Measurements from ENCODE around the gene ALDH3B1.
A peak's percentile ranks its signal among the peaks of the same experiment; 100 is the strongest.

Gene ALDH3B1

GRCh38 chr11:68018730-68019190 is 8.6 kb downstream of the ALDH3B1 start:
- no peak overlapping the region for H3K4me3 ChIP-seq (ENCODE audit: low read length)
- no peak overlapping the region for H3K4me2 ChIP-seq (ENCODE audit: low read length)
- no peak overlapping the region for H3K9ac ChIP-seq (ENCODE audit: low read length)
- peaks cover 15% of the 10 kb centered on the region for H3K4me1 ChIP-seq (ENCODE audit: low read length)
- H3K27ac ChIP-seq (ENCODE audit: low read length) = no peak overlapping the region
- H3K27me3 ChIP-seq (ENCODE audit: low read depth, low read length) = no peaks in the 10 kb centered on the region
- H3K79me2 ChIP-seq (ENCODE audit: low read length) = no peaks in the 10 kb centered on the region
- H4K20me1 ChIP-seq (ENCODE audit: insufficient read depth, low read length) = no peaks in the 10 kb centered on the region
- no peak overlapping the region for H2AFZ ChIP-seq (ENCODE audit: low read depth, low read length)
- no peak for TF ChIP-seq EZH2phosphoT487 (IDR thresholded peaks at IDR 0.05; ENCODE audit: low read depth)
- no peak for TF ChIP-seq CTCF (IDR thresholded peaks at IDR 0.05; ENCODE audit: low read depth, low read length)
- H3K9me3 ChIP-seq (ENCODE audit: insufficient read depth, low read length) = no peaks in the 10 kb centered on the region
- H3K36me3 ChIP-seq (replicated peaks; ENCODE audit: low read depth, low read length) = no peaks in the 10 kb centered on the region

- Histone ChIP-seq H3K4me3 (ENCODE audit: low read length) (no peak overlapping the region), H3K9me3 (ENCODE audit: insufficient read depth, low read length) (no peaks in the 10 kb centered on the region), H3K4me1 (ENCODE audit: low read length) (peaks cover 15% of the 10 kb centered on the region), H4K20me1 (ENCODE audit: insufficient read depth, low read length) (no peaks in the 10 kb centered on the region), H2AFZ (ENCODE audit: low read depth, low read length) (no peak overlapping the region), H3K36me3 (replicated peaks; ENCODE audit: low read depth, low read length) (peaks cover under 1% of the 10 kb centered on the region), H3K27ac (ENCODE audit: low read length) (no peak overlapping the region), H3K79me2 (ENCODE audit: low read length) (no peaks in the 10 kb centered on the region), H3K9ac (ENCODE audit: low read length) (no peak overlapping the region), H3K27me3 (ENCODE audit: low read depth, low read length) (no peaks in the 10 kb centered on the region), H3K4me2 (ENCODE audit: low read length) (no peak overlapping the region)
- TF ChIP-seq EZH2phosphoT487 (IDR thresholded peaks at IDR 0.05; ENCODE audit: low read depth) (no peak), CTCF (IDR thresholded peaks at IDR 0.05; ENCODE audit: low read depth, low read length) (no peak)
These were observed 9.4 kb downstream of the ALDH3B1 start for GRCh38 chr11:68019486-68019885.

GRCh38 chr11:68020575-68020974 is 10.4 kb downstream of the ALDH3B1 start:
- H3K79me2 ChIP-seq (ENCODE audit: low read length) = no peaks in the 10 kb centered on the region
- no peak overlapping the region for H3K9ac ChIP-seq (ENCODE audit: low read length)
- H3K4me1 ChIP-seq (ENCODE audit: low read length) = peaks cover 15% of the 10 kb centered on the region
- H2AFZ ChIP-seq (ENCODE audit: low read depth, low read length) = peak overlapping the region; percentile 43; the same call in 1 of the 2 replicates
- no peaks in the 10 kb centered on the region for H4K20me1 ChIP-seq (ENCODE audit: insufficient read depth, low read length)
- peak overlapping the region; percentile 44 for H3K4me2 ChIP-seq (ENCODE audit: low read length)
- H3K27me3 ChIP-seq (ENCODE audit: low read depth, low read length) = no peaks in the 10 kb centered on the region
- H3K4me3 ChIP-seq (ENCODE audit: low read length) = no peak overlapping the region
- H3K27ac ChIP-seq (ENCODE audit: low read length) = no peak overlapping the region
- TF ChIP-seq CTCF (IDR thresholded peaks at IDR 0.05; ENCODE audit: low read depth, low read length) (peak; percentile 39), EZH2phosphoT487 (IDR thresholded peaks at IDR 0.05; ENCODE audit: low read depth) (no peak)
- H3K9me3 ChIP-seq (ENCODE audit: insufficient read depth, low read length) = no peaks in the 10 kb centered on the region
- peaks cover 5% of the 10 kb centered on the region for H3K36me3 ChIP-seq (replicated peaks; ENCODE audit: low read depth, low read length)

- Histone ChIP-seq H3K79me2 (ENCODE audit: low read length) (no peaks in the 10 kb centered on the region), H3K27ac (ENCODE audit: low read length) (no peak overlapping the region), H3K36me3 (replicated peaks; ENCODE audit: low read depth, low read length) (peaks cover 5% of the 10 kb centered on the region), H3K4me3 (ENCODE audit: low read length) (peak overlapping the region; percentile 22), H3K9me3 (ENCODE audit: insufficient read depth, low read length) (no peaks in the 10 kb centered on the region), H3K27me3 (ENCODE audit: low read depth, low read length) (no peaks in the 10 kb centered on the region), H2AFZ (ENCODE audit: low read depth, low read length) (peak overlapping the region; percentile 43; the same call in 1 of the 2 replicates), H3K4me1 (ENCODE audit: low read length) (peaks cover 15% of the 10 kb centered on the region), H4K20me1 (ENCODE audit: insufficient read depth, low read length) (no peaks in the 10 kb centered on the region), H3K4me2 (ENCODE audit: low read length) (peak overlapping the region; percentile 44), H3K9ac (ENCODE audit: low read length) (no peak overlapping the region)
- TF ChIP-seq EZH2phosphoT487 (IDR thresholded peaks at IDR 0.05; ENCODE audit: low read depth) = no peak
- TF ChIP-seq CTCF (IDR thresholded peaks at IDR 0.05; ENCODE audit: low read depth, low read length) = peak; percentile 43
These were observed 11.2 kb downstream of the ALDH3B1 start for GRCh38 chr11:68021167-68021787.
